ENCODE measurements around the gene CDC20. TPM values are rescaled to one million over a fixed set of nuclear protein-coding genes. Genes with fewer than 3 reads are reported as not detected.

The CDC20 gene
- polyA plus RNA-seq, 1 of the 3 experiments (the other 2 are of a cell fraction) = 82.7 TPM

DNA sequence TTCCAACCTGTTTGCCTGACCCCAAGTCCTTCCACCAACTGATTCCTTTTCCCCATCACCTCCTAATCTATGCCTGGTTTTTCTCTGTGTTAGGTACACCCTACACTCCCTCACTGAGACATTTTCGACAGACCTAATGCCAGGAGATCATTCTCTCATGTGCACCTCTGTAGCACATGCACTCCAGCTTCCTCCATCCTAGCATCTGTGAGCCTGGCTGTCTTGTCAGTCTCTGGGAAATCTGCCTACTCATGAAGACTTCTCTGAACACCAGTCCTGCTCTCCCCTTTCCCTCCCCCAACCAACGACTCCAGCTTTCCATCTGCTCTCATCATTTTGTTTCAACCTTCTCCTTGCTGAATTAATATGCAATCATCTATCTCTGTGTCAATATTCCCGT, 29.8 kb downstream of the CDC20 start:
- CTCF ChIA-PET = interaction anchor here (1.0 to 1.8 kb wide), 4 partner anchors 30 to 163 kb away, joined by 3 to 8 read pairs (median 4); no protein-coding TSS in a partner anchor
- Histone ChIP-seq H3K27me3 (ENCODE audit: insufficient read depth) (no peaks in the 10 kb centered on the region), H3K9me3 (no peaks in the 10 kb centered on the region), H4K20me1 (ENCODE audit: insufficient read depth) (no peaks in the 10 kb centered on the region), H3K4me3 (ENCODE audit: low read depth in 2 of 2, low read length in 1 of 2) (peak overlapping the region; percentile 82 to 83), H3F3A (replicated peaks; ENCODE audit: insufficient read depth) (no peaks in the 10 kb centered on the region), H3K36me3 (replicated peaks in 1 of 2; ENCODE audit: control insufficient read depth in 1 of 2, insufficient read depth in 2 of 2, low read length in 1 of 2) (peaks cover 42 to 44% of the 10 kb centered on the region in 2 experiments), H3K9me2 (no peaks in the 10 kb centered on the region), H3K27ac (ENCODE audit: low read depth in 2 of 2, low read length in 1 of 2) (no peak overlapping the region), H3K79me2 (ENCODE audit: insufficient read depth) (peaks cover 70% of the 10 kb centered on the region), H2AFZ (ENCODE audit: low read depth) (no peak overlapping the region), H3K9ac (peak overlapping the region; percentile 84), H3K4me2 (peak overlapping the region; percentile 80), H3K4me1 (ENCODE audit: control insufficient read depth in 1 of 2, insufficient read depth in 2 of 2, low read depth in 1 of 2, low read length in 1 of 2) (peaks cover 15 to 19% of the 10 kb centered on the region in 2 experiments; a peak in 3 of 4 replicates)
- 50% methylated on average over 3 of the region's 3 CpGs for WGBS (ENCODE audit: low lambda C conversion rate)
- POLR2A ChIA-PET = interaction anchor here (1.2 to 2.0 kb wide), 3 partner anchors 15 to 161 kb away, joined by 3 to 4 read pairs (median 4); partner anchors contain the start of gene CDC20
- no peak for DNase-seq
- TF ChIP-seq IRF3 (IDR thresholded peaks at IDR 0.05; ENCODE audit: low read depth, low read length) = no peak
- no peak for TF ChIP-seq FOSL2 (IDR thresholded peaks at IDR 0.05; ENCODE audit: borderline replicate concordance, low read depth)
- no peak for TF ChIP-seq POLR2AphosphoS5 (IDR thresholded peaks at IDR 0.05; ENCODE audit: low read depth, low read length)
- TF ChIP-seq FOXM1 (IDR thresholded peaks at IDR 0.05; ENCODE audit: low read depth) = no peak
- TF ChIP-seq ELF1 (IDR thresholded peaks at IDR 0.05) = no peak
- TF ChIP-seq, protein P1, sequence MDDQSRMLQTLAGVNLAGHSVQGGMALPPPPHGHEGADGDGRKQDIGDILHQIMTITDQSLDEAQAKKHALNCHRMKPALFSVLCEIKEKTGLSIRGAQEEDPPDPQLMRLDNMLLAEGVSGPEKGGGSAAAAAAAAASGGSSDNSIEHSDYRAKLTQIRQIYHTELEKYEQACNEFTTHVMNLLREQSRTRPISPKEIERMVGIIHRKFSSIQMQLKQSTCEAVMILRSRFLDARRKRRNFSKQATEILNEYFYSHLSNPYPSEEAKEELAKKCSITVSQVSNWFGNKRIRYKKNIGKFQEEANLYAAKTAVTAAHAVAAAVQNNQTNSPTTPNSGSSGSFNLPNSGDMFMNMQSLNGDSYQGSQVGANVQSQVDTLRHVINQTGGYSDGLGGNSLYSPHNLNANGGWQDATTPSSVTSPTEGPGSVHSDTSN (IDR thresholded peaks at IDR 0.05) = no peak
- TF ChIP-seq TEAD4 (IDR thresholded peaks at IDR 0.05; ENCODE audit: borderline replicate concordance, insufficient read depth) = no peak
- no peak for TF ChIP-seq SIN3A (IDR thresholded peaks at IDR 0.05; ENCODE audit: borderline replicate concordance, low read depth, low read length)
- TF ChIP-seq ZBTB33 (IDR thresholded peaks at IDR 0.05; ENCODE audit: borderline replicate concordance, low read depth) = no peak
- TF ChIP-seq, protein P2, sequence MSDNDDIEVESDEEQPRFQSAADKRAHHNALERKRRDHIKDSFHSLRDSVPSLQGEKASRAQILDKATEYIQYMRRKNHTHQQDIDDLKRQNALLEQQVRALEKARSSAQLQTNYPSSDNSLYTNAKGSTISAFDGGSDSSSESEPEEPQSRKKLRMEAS (IDR thresholded peaks at IDR 0.05; ENCODE audit: low read depth) = no peak
- no peak for TF ChIP-seq USF1 (IDR thresholded peaks at IDR 0.05; ENCODE audit: borderline replicate concordance, low read depth)
- TF ChIP-seq TCF12 (IDR thresholded peaks at IDR 0.05) = no peak
- TF ChIP-seq MEF2A (IDR thresholded peaks at IDR 0.05; ENCODE audit: borderline replicate concordance, low read depth) = no peak
- TF ChIP-seq GATA2 (CRISPR knock-in tag; IDR thresholded peaks at IDR 0.05) = no peak
- no peak for TF ChIP-seq NFIC (IDR thresholded peaks at IDR 0.05; ENCODE audit: borderline replicate concordance)
